Activated naive CD8-positive, alpha-beta T cell treated with anti-CD3 and anti-CD28 coated beads, Interleukin-2, amount 50 U/mL, for 24 hours (primary cell): ENCODE results near the gene KIF1A.

Source experiments
- ATAC-seq: fragments of 150-1000 bp; cut with Tn5 transposase; one replicate; pipeline ENCODE4 v1.10.0; 2021
- DNase-seq: peaks from one replicate; pipeline ENCODE4 v3.0.0; 2021
- H3K27ac Mint-ChIP-seq: one replicate; pipeline ENCODE4 v1.8.0; 2021; ENCODE audit warnings: mild to moderate bottlenecking, mixed read lengths
- H3K27me3 Mint-ChIP-seq: one replicate; pipeline ENCODE4 v1.8.0; 2021; ENCODE audit warnings: mixed read lengths
- H3K36me3 Mint-ChIP-seq: one replicate; pipeline ENCODE4 v1.8.0; 2021; ENCODE audit warnings: low read depth, mixed read lengths
- H3K4me1 Mint-ChIP-seq: one replicate; pipeline ENCODE4 v1.8.0; 2021; ENCODE audit warnings: mixed read lengths
- H3K4me3 Mint-ChIP-seq: one replicate; pipeline ENCODE4 v1.8.0; 2021; ENCODE audit warnings: mild to moderate bottlenecking, moderate library complexity, mixed read lengths
- H3K9me3 Mint-ChIP-seq: one replicate; pipeline ENCODE4 v1.8.0; 2021; ENCODE audit warnings: mixed read lengths

Gene KIF1A, protein sequence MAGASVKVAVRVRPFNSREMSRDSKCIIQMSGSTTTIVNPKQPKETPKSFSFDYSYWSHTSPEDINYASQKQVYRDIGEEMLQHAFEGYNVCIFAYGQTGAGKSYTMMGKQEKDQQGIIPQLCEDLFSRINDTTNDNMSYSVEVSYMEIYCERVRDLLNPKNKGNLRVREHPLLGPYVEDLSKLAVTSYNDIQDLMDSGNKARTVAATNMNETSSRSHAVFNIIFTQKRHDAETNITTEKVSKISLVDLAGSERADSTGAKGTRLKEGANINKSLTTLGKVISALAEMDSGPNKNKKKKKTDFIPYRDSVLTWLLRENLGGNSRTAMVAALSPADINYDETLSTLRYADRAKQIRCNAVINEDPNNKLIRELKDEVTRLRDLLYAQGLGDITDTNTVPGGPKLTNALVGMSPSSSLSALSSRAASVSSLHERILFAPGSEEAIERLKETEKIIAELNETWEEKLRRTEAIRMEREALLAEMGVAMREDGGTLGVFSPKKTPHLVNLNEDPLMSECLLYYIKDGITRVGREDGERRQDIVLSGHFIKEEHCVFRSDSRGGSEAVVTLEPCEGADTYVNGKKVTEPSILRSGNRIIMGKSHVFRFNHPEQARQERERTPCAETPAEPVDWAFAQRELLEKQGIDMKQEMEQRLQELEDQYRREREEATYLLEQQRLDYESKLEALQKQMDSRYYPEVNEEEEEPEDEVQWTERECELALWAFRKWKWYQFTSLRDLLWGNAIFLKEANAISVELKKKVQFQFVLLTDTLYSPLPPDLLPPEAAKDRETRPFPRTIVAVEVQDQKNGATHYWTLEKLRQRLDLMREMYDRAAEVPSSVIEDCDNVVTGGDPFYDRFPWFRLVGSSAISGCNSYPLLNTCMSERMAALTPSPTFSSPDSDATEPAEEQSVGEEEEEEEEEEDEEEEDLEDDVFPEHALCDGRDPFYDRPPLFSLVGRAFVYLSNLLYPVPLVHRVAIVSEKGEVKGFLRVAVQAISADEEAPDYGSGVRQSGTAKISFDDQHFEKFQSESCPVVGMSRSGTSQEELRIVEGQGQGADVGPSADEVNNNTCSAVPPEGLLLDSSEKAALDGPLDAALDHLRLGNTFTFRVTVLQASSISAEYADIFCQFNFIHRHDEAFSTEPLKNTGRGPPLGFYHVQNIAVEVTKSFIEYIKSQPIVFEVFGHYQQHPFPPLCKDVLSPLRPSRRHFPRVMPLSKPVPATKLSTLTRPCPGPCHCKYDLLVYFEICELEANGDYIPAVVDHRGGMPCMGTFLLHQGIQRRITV (N-terminal part only)

DNA sequence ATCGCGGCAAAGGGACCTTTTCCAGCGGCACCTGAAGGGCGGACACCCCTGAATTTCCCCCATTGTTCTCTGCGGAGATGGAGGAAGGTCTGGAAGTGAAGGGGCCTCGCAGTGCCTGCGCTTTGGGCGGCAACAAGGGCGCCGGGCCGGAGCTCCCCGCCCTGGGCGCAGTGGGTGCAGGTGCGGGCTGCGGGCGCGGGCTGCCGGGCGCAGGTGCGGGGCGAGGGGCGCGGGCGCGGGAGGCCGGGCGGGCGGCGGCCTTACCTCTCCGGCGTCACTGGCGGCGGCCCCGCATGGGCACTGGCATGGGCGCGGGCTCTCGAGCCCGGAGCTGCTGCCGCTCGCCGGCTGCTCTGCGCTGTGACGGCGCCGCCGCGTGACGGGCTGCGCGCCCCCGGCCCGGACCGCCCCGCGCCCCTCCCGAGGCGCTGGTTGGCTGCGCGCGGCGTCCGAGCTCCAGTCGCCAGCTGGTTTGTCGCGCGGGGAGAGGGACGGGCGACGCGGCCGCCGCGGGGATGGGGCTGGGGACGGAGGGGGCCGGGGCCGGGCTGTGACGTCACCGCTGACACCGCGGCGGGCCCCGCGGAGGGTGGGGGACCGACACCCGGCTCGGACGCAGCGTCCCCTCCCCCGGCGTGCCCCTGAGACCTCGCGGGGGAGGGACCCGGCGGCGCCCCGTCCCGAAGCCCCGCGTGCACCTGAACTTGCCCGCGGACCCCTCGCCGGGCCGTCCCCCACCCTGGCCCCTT is at the start of gene KIF1A:
Gene KIF1A (minus strand): TSS at position 362 of the 749 bp plus-strand sequence. CDS start 22,467 bp downstream, outside the sequence.
- peaks cover 2% of the 10 kb centered on the region for H3K36me3 Mint-ChIP-seq
- no peak within 1 kb of the TSS for H3K27ac Mint-ChIP-seq
- peaks cover 11% of the 10 kb centered on the region for H3K4me1 Mint-ChIP-seq
- ATAC-seq = no peak
- peak; percentile 22 for DNase-seq
- no peaks in the 10 kb centered on the region for H3K9me3 Mint-ChIP-seq
- peak within 1 kb of the TSS; percentile 48 for H3K4me3 Mint-ChIP-seq
- peaks cover 58% of the 10 kb centered on the region for H3K27me3 Mint-ChIP-seq

GRCh38 chr2:240869109-240869955 is 49.3 kb upstream of the KIF1A start:
- DNase-seq (no peak), ATAC-seq (no peak)
- H3K9me3 Mint-ChIP-seq = no peaks in the 10 kb centered on the region
- H3K4me1 Mint-ChIP-seq = no peaks in the 10 kb centered on the region
- H3K27ac Mint-ChIP-seq = no peak overlapping the region
- no peak overlapping the region for H3K4me3 Mint-ChIP-seq
- no peaks in the 10 kb centered on the region for H3K27me3 Mint-ChIP-seq
- no peaks in the 10 kb centered on the region for H3K36me3 Mint-ChIP-seq

GRCh38 chr2:240868286-240869108 is 48.5 kb upstream of the KIF1A start, which contains the start of gene AGXT:
AGXT (plus strand) TSS chr2:240868824; CDS start chr2:240868866, 42 bp downstream.
- DNase-seq (no peak), ATAC-seq (no peak)
- Mint-ChIP-seq H3K4me1 (no peaks in the 10 kb centered on the region), H3K27ac (no peak within 1 kb of the TSS), H3K36me3 (no peaks in the 10 kb centered on the region), H3K4me3 (no peak within 1 kb of the TSS), H3K9me3 (no peaks in the 10 kb centered on the region), H3K27me3 (no peaks in the 10 kb centered on the region)

DNA sequence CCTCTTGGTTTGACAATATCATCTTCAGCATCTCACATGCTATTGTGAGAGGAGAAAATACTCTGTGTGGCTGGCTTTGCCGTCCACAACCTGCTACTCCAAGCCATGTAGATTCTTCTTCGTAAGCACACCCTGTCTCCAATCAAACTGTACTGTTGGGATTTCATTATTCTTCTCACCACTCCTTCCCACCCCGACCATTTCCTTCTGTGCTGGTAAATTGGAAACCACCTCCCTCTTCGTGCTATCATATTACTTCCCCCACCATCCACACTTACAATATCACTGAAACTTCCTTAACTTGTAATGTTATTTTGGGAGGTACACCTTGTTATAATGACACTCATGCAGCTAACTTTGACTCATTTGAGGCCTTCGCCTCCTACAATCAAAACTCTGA is 45.4 kb upstream of the KIF1A start:
- Mint-ChIP-seq H3K4me3 (no peak overlapping the region), H3K27me3 (no peaks in the 10 kb centered on the region), H3K27ac (no peak overlapping the region), H3K4me1 (no peaks in the 10 kb centered on the region), H3K9me3 (no peaks in the 10 kb centered on the region), H3K36me3 (no peaks in the 10 kb centered on the region)
- ATAC-seq = no peak
- DNase-seq = no peak

DNA sequence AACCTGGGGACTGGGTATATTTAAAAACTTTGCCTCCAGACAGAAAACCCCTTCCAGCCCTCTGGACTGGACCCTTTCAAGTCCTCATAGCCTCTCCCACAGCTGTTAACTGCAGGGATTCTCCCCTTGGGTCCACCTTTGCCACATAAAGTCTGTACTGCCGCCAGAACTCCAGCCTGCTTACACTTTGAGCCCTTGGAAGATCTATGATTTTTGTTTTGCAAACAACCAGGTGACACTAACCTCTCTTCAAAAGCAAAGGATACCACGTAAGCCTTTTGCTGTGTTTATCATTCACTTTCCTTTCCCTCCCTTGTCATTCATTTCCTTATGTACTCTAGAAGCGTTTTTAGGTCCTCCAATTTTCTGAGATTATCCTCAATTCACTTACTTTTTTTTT is 44.5 kb upstream of the KIF1A start:
- H3K9me3 Mint-ChIP-seq = no peaks in the 10 kb centered on the region
- DNase-seq = no peak
- no peaks in the 10 kb centered on the region for H3K4me1 Mint-ChIP-seq
- no peaks in the 10 kb centered on the region for H3K36me3 Mint-ChIP-seq
- ATAC-seq = no peak
- H3K27ac Mint-ChIP-seq = no peak overlapping the region
- H3K4me3 Mint-ChIP-seq = no peak overlapping the region
- H3K27me3 Mint-ChIP-seq = no peaks in the 10 kb centered on the region

DNA sequence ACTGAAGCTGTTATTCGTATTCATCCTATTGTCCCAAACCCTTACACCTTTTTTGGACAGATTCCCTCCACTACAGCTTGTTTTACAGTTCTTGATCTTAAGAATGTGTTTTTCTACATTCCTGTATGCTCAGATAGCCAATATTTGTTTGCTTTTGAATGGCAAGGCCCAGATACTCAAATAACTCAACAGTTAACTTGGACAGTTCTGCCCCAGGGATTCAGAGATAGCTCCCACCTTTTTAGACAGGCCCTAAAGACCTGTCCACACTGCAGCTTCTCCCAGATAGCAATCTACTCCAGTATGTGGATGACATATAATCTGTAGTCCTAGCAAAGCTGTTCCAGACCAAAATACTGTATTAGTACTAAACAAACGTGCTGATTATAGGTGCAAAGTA is 41.5 kb upstream of the KIF1A start:
- Mint-ChIP-seq H3K9me3 (no peaks in the 10 kb centered on the region), H3K4me1 (no peaks in the 10 kb centered on the region), H3K36me3 (no peaks in the 10 kb centered on the region), H3K27ac (no peak overlapping the region), H3K4me3 (no peak overlapping the region), H3K27me3 (no peaks in the 10 kb centered on the region)
- ATAC-seq (no peak), DNase-seq (no peak)

DNA sequence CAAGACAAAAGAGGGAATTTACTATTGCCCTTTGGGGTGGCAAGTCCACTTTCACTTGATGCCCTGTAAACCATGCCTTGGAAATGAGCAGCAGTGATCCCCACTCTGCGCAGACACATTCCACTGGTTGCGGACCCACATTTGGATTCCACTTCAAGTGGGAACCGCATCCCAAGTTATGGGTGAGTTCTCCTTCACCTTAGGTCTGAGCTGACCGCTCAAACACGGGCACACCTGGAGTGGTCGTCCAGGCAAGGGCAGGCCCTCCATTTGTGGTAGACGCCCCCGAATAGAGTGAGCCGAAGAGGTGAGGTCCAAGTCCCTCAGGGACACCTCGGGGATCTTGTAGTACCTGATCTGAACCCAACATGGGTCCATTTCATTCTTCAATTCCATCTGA is 38.9 kb upstream of the KIF1A start:
- no peak for DNase-seq
- Mint-ChIP-seq H3K27ac (no peak overlapping the region), H3K4me1 (no peaks in the 10 kb centered on the region), H3K36me3 (no peaks in the 10 kb centered on the region), H3K9me3 (peaks cover 9% of the 10 kb centered on the region), H3K27me3 (no peaks in the 10 kb centered on the region), H3K4me3 (no peak overlapping the region)
- ATAC-seq = no peak

DNA sequence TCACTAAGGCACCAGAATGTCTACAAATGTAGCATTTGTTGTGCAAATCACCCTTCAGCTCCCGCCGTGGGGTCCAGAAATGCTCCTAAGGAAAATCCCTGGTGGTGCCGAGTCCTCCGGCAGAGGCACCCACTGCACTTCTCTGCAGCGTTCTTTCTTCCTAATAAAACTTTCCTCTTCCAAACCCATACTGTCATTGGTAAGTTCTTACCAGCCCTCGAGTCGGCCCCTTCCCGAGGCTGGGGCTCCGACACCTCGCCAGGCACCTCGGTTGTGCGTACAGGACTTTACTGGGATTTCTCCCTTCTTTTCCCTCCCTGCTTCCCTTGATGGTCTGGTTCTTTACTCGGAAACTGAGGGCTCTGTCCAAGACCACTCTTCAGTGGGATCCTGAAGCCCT is 38.3 kb upstream of the KIF1A start:
- Mint-ChIP-seq H3K27me3 (no peaks in the 10 kb centered on the region), H3K4me1 (no peaks in the 10 kb centered on the region), H3K4me3 (no peak overlapping the region), H3K27ac (no peak overlapping the region), H3K9me3 (peaks cover 9% of the 10 kb centered on the region), H3K36me3 (no peaks in the 10 kb centered on the region)
- ATAC-seq = no peak
- no peak for DNase-seq

- DNase-seq (no peak), ATAC-seq (no peak)
- Mint-ChIP-seq H3K27me3 (no peaks in the 10 kb centered on the region), H3K4me1 (no peaks in the 10 kb centered on the region), H3K4me3 (no peak overlapping the region), H3K36me3 (no peaks in the 10 kb centered on the region), H3K9me3 (peaks cover 9% of the 10 kb centered on the region), H3K27ac (no peak overlapping the region)
These were observed 37.3 kb upstream of the KIF1A start for GRCh38 chr2:240857039-240858008.

- DNase-seq (no peak), ATAC-seq (no peak)
- Mint-ChIP-seq H3K4me1 (no peaks in the 10 kb centered on the region), H3K9me3 (peaks cover 9% of the 10 kb centered on the region), H3K4me3 (no peak overlapping the region), H3K27me3 (no peaks in the 10 kb centered on the region), H3K27ac (no peak overlapping the region), H3K36me3 (no peaks in the 10 kb centered on the region)
These were observed 36.3 kb upstream of the KIF1A start for GRCh38 chr2:240856151-240856980.

DNA sequence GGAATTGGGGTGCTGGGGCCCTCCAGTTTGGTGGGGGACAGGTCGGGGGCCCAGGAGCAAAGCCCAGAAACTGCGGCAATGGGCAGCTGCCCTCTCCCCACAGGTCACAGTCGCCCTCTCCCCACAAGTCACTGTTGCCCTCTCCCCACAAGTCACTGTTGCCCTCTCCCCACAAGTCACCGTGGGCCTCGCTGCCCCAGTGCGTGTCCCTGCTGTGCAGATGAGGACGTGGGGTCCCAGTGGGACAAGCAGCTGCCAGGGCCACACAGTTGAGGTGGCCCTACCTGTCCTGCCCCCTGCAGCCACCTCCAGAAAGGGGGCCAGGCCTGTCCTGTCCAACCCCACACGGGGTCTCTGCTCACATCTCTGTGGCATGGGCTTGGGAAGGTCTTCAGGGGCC is 35.7 kb upstream of the KIF1A start:
- H3K36me3 Mint-ChIP-seq = no peaks in the 10 kb centered on the region
- ATAC-seq = no peak
- H3K9me3 Mint-ChIP-seq = peaks cover 9% of the 10 kb centered on the region
- no peak overlapping the region for H3K27ac Mint-ChIP-seq
- no peaks in the 10 kb centered on the region for H3K27me3 Mint-ChIP-seq
- H3K4me1 Mint-ChIP-seq = no peaks in the 10 kb centered on the region
- no peak for DNase-seq
- H3K4me3 Mint-ChIP-seq = no peak overlapping the region
